ENCODE measurements around the gene PTPRD. TPM values are rescaled to one million over a fixed set of nuclear protein-coding genes. Genes with fewer than 3 reads are reported as not detected.
"Not testable (repeated sequence)": the region's sequence is repeated elsewhere in the genome, so short reads cannot be mapped to it uniquely, and the experiment has no call there.

PTPRD gene
- total and polyA plus RNA-seq, 10 donors = 0.08 to 11.7 (median 2.9) TPM

GRCh38 chr9:9478741-9479140 is 1134.1 kb downstream of the PTPRD start:
- Histone ChIP-seq H3K27ac (no peak overlapping the region), H3K4me1 (no peaks in the 10 kb centered on the region), H3K36me3 (no peaks in the 10 kb centered on the region), H3K9me3 (no peaks in the 10 kb centered on the region), H3K27me3 (replicated peaks in 1 of 7) (no peaks in the 10 kb centered on the region), H3K4me3 (no peak overlapping the region)
- TF ChIP-seq POLR2A (IDR thresholded peaks at IDR 0.05) = no peak
- intact Hi-C loops (cut with DNase I; ENCODE audit: low total_unique reads) = no loop called here
- 55 to 67% (median 65%) methylated on average over 3 of the region's 3 CpGs for WGBS, 5 donors
- DNase-seq = no peak

- Histone ChIP-seq H3K4me1 (no peaks in the 10 kb centered on the region), H3K36me3 (no peaks in the 10 kb centered on the region), H3K9me3 (peaks cover 0 to 8% (median under 1%) of the 10 kb centered on the region in 8 donors), H3K27ac (no peak overlapping the region), H3K4me3 (no peak overlapping the region), H3K27me3 (replicated peaks in 1 of 7) (no peaks in the 10 kb centered on the region)
- WGBS, 5 donors = 76 to 97% (median 83%) methylated on average over 2 of the region's 2 CpGs
- no peak for TF ChIP-seq POLR2A (IDR thresholded peaks at IDR 0.05)
- no peak for DNase-seq
- intact Hi-C loops (cut with DNase I; ENCODE audit: low total_unique reads) = no loop called here
Observed at GRCh38 chr9:9469271-9469670, 1143.5 kb downstream of the PTPRD start.

GRCh38 chr9:9441874-9442273 is 1170.9 kb downstream of the PTPRD start:
- DNase-seq, H3K27ac ChIP-seq: not testable (repeated sequence)

GRCh38 chr9:9437641-9438040 is 1175.2 kb downstream of the PTPRD start:
- 75 to 85% (median 81%) methylated on average over 4 of the region's 4 CpGs for WGBS, 5 donors
- intact Hi-C loops (cut with DNase I; ENCODE audit: low total_unique reads) = no loop called here

More at GRCh38 chr9:9441874-9442273, 1170.9 kb downstream of the PTPRD start:
- WGBS, 5 donors = 91 to 98% (median 96%) methylated on average over 13 to 19 of the region's 19 CpGs
- H3K27me3 ChIP-seq (replicated peaks in 1 of 7); H3K36me3 ChIP-seq; H3K4me3 ChIP-seq; intact Hi-C loops (cut with DNase I; ENCODE audit: low total_unique reads); H3K4me1 ChIP-seq: not testable (repeated sequence)
- peaks cover 0 to 35% (median 13%) of the 10 kb centered on the region in 8 donors for H3K9me3 ChIP-seq

GRCh38 chr9:9426454-9426853 is 1186.3 kb downstream of the PTPRD start:
- 88 to 94% (median 90%) methylated on average over 10 of the region's 10 CpGs for WGBS, 5 donors
- H3K27me3 ChIP-seq (replicated peaks in 1 of 7); H3K4me3 ChIP-seq; H3K4me1 ChIP-seq; intact Hi-C loops (cut with DNase I; ENCODE audit: low total_unique reads); H3K27ac ChIP-seq; H3K36me3 ChIP-seq: not testable (repeated sequence)
- H3K9me3 ChIP-seq = peaks cover 0 to 17% (median 0%) of the 10 kb centered on the region in 8 donors
- DNase-seq = peak; percentile 47

More at GRCh38 chr9:9437641-9438040, 1175.2 kb downstream of the PTPRD start:
- Histone ChIP-seq H3K27me3 (replicated peaks in 1 of 7) (no peaks in the 10 kb centered on the region), H3K9me3 (peaks cover 0 to 10% (median 0%) of the 10 kb centered on the region in 8 donors), H3K36me3 (no peaks in the 10 kb centered on the region), H3K27ac (no peak overlapping the region), H3K4me3 (no peak overlapping the region), H3K4me1 (no peaks in the 10 kb centered on the region)
- no peak for TF ChIP-seq POLR2AphosphoS5 (IDR thresholded peaks at IDR 0.05)
- TF ChIP-seq CTCF (IDR thresholded peaks at IDR 0.05 in 8 of 11, conservative IDR thresholded peaks at IDR 0.05 in 3 of 11) = no peak
- no peak for TF ChIP-seq POLR2A (IDR thresholded peaks at IDR 0.05)
- no peak for DNase-seq

- WGBS, 5 donors = 93 to 98% (median 95%) methylated on average over 3 of the region's 3 CpGs
- intact Hi-C loops (cut with DNase I; ENCODE audit: low total_unique reads) = no loop called here
Observed at GRCh38 chr9:9412241-9412640, 1200.6 kb downstream of the PTPRD start.

More at GRCh38 chr9:9412241-9412640, 1200.6 kb downstream of the PTPRD start:
- Histone ChIP-seq H3K27me3 (replicated peaks in 1 of 7) (no peaks in the 10 kb centered on the region), H3K36me3 (no peaks in the 10 kb centered on the region), H3K27ac (no peak overlapping the region), H3K4me3 (no peak overlapping the region), H3K9me3 (no peaks in the 10 kb centered on the region), H3K4me1 (no peaks in the 10 kb centered on the region)
- no peak for DNase-seq
- no peak for TF ChIP-seq POLR2AphosphoS5 (IDR thresholded peaks at IDR 0.05)
- no peak for TF ChIP-seq POLR2A (IDR thresholded peaks at IDR 0.05)
- TF ChIP-seq CTCF (IDR thresholded peaks at IDR 0.05 in 8 of 11, conservative IDR thresholded peaks at IDR 0.05 in 3 of 11) = no peak
